Activated CD4-positive, CD25-positive, alpha-beta regulatory T cell treated with anti-CD3 and anti-CD28 coated beads, Interleukin-2, amount 50 U/mL, for 24 hours (primary cell): Measurements from ENCODE around the gene CLEC3A.
"Not testable (repeated sequence)": the region's sequence is repeated elsewhere in the genome, so short reads cannot be mapped to it uniquely, and the experiment has no call there.

Experiments
- ATAC-seq, 2 donors: fragments of 150-1000 bp; cut with Tn5 transposase; one replicate each; pipeline ENCODE4 v1.10.0; 2021; ENCODE audit warnings: mild to moderate bottlenecking in 1 of 2, moderate library complexity in 1 of 2

Gene CLEC3A

GRCh38 chr16:78022347-78023060, at the start of gene CLEC3A:
CLEC3A (plus strand) TSS chr16:78022548; CDS start chr16:78022627, 79 bp downstream.
- ATAC-seq: no peak

GRCh38 chr16:77974883-77975282, 47.5 kb upstream of the CLEC3A start:
- ATAC-seq: no peak

GRCh38 chr16:77975942-77976341, 46.4 kb upstream of the CLEC3A start:
- no peak for ATAC-seq

GRCh38 chr16:77977339-77977738, 45.0 kb upstream of the CLEC3A start:
- ATAC-seq: no peak

- ATAC-seq: no peak
Measured at GRCh38 chr16:77985111-77985510, 37.2 kb upstream of the CLEC3A start.

- no peak for ATAC-seq
Measured at GRCh38 chr16:77986011-77986740, 36.2 kb upstream of the CLEC3A start.

GRCh38 chr16:77987810-77988209, 34.5 kb upstream of the CLEC3A start:
- ATAC-seq: no peak

- no peak for ATAC-seq
Measured at GRCh38 chr16:77989846-77990245, 32.5 kb upstream of the CLEC3A start.

GRCh38 chr16:77991701-77992100, 30.6 kb upstream of the CLEC3A start:
- no peak for ATAC-seq

GRCh38 chr16:77992381-77992780, 30.0 kb upstream of the CLEC3A start:
- not testable (repeated sequence) for ATAC-seq

- ATAC-seq: no peak
Measured at GRCh38 chr16:77993111-77993985, 29.0 kb upstream of the CLEC3A start.

- ATAC-seq: no peak
Measured at GRCh38 chr16:77995843-77996455, 26.4 kb upstream of the CLEC3A start.

- ATAC-seq: no peak
Measured at GRCh38 chr16:77998350-77999023, 23.9 kb upstream of the CLEC3A start.

- no peak for ATAC-seq
Measured at GRCh38 chr16:78001451-78002025, 20.8 kb upstream of the CLEC3A start.

- ATAC-seq: peak; percentile 74 to 78
Measured at GRCh38 chr16:78002915-78003538, 19.3 kb upstream of the CLEC3A start.

- no peak for ATAC-seq
Measured at GRCh38 chr16:78004517-78004916, 17.8 kb upstream of the CLEC3A start.

GRCh38 chr16:78005881-78006280, 16.5 kb upstream of the CLEC3A start:
- ATAC-seq: no peak

GRCh38 chr16:78007121-78007520, 15.2 kb upstream of the CLEC3A start:
- ATAC-seq: no peak

- no peak for ATAC-seq
Measured at GRCh38 chr16:78024159-78024558, 1.8 kb downstream of the CLEC3A start.

GRCh38 chr16:78025631-78026030, 3.3 kb downstream of the CLEC3A start:
- ATAC-seq: no peak

- no peak for ATAC-seq
Measured at GRCh38 chr16:78028018-78028417, 5.7 kb downstream of the CLEC3A start.
